GM18867 (cell line): Measurements from ENCODE around the gene ACBD6.

Experiments
- ATAC-seq: cut with Tn5 transposase; IDR thresholded peaks from one replicate; pipeline ENCODE4 v1.9.1; 2021; ENCODE audit warnings: mild to moderate bottlenecking, moderate library complexity; ENCODE audit not compliant: unreplicated experiment

Gene ACBD6

GRCh38 chr1:180525715-180526039, 23.3 kb upstream of the ACBD6 start:
- ATAC-seq: no peak

GRCh38 chr1:180524915-180525714, 22.7 kb upstream of the ACBD6 start:
- no peak for ATAC-seq

- ATAC-seq: no peak
Measured at GRCh38 chr1:180524160-180524914, 22.0 kb upstream of the ACBD6 start.

- no peak for ATAC-seq
Measured at GRCh38 chr1:180522213-180522515, 19.8 kb upstream of the ACBD6 start.

- ATAC-seq: no peak
Measured at GRCh38 chr1:180521474-180522212, 19.3 kb upstream of the ACBD6 start.

- no peak for ATAC-seq
Measured at GRCh38 chr1:180519846-180520245, 17.5 kb upstream of the ACBD6 start.

- peak; percentile 97 for ATAC-seq
Measured at GRCh38 chr1:180515857-180516388, 13.5 kb upstream of the ACBD6 start.

GRCh38 chr1:180515364-180515763, 13.0 kb upstream of the ACBD6 start:
- no peak for ATAC-seq

- no peak for ATAC-seq
Measured at GRCh38 chr1:180513531-180513930, 11.2 kb upstream of the ACBD6 start.

- no peak for ATAC-seq
Measured at GRCh38 chr1:180510882-180511281, 8.5 kb upstream of the ACBD6 start.

GRCh38 chr1:180508725-180509097, 6.3 kb upstream of the ACBD6 start:
- ATAC-seq: no peak

GRCh38 chr1:180507795-180508724, 5.7 kb upstream of the ACBD6 start:
- ATAC-seq: no peak

GRCh38 chr1:180505732-180506335, 3.5 kb upstream of the ACBD6 start:
- ATAC-seq: no peak

- ATAC-seq: no peak
Measured at GRCh38 chr1:180504186-180504585, 1.8 kb upstream of the ACBD6 start.

GRCh38 chr1:180503280-180503862, 994 bp upstream of the ACBD6 start:
- ATAC-seq: no peak

GRCh38 chr1:180501865-180502360, 464 bp downstream of the ACBD6 start:
- peak; percentile 37 for ATAC-seq

GRCh38 chr1:180500689-180501088, 1.7 kb downstream of the ACBD6 start:
- no peak for ATAC-seq

- no peak for ATAC-seq
Measured at GRCh38 chr1:180498594-180498993, 3.8 kb downstream of the ACBD6 start.

- no peak for ATAC-seq
Measured at GRCh38 chr1:180497826-180498225, 4.6 kb downstream of the ACBD6 start.

GRCh38 chr1:180494370-180494769, 8.0 kb downstream of the ACBD6 start:
- no peak for ATAC-seq
